CD4-positive, alpha-beta T cell treated with Interleukin-15 for 4 hours (primary cell): Measurements from ENCODE around the gene ANKRD63.

Experiments used
- DNase-seq: peaks from one replicate; pipeline ENCODE4 v3.0.0-alpha.2; 2020; ENCODE audit warnings: low spot score

Gene ANKRD63

GRCh38 chr15:40279437-40280141, 3.3 kb downstream of the ANKRD63 start:
- DNase-seq, result peak; percentile 63

- no peak for DNase-seq
These were observed 4.8 kb downstream of the ANKRD63 start for GRCh38 chr15:40278026-40278425.

- DNase-seq, result no peak
These were observed 5.4 kb downstream of the ANKRD63 start for GRCh38 chr15:40277471-40277870.

- DNase-seq, result no peak
These were observed 5.9 kb downstream of the ANKRD63 start for GRCh38 chr15:40276927-40277326.

GRCh38 chr15:40275954-40276353, 6.9 kb downstream of the ANKRD63 start:
- no peak for DNase-seq

GRCh38 chr15:40275523-40275922, 7.3 kb downstream of the ANKRD63 start:
- no peak for DNase-seq

GRCh38 chr15:40274350-40275274, 8.3 kb downstream of the ANKRD63 start:
- peak; percentile 89 for DNase-seq

GRCh38 chr15:40273428-40273827, 9.4 kb downstream of the ANKRD63 start:
- no peak for DNase-seq

GRCh38 chr15:40272485-40273056, 10.3 kb downstream of the ANKRD63 start:
- DNase-seq, result no peak

- DNase-seq, result no peak
These were observed 11.0 kb downstream of the ANKRD63 start for GRCh38 chr15:40271685-40272484.

GRCh38 chr15:40270246-40270995, 12.4 kb downstream of the ANKRD63 start:
- no peak for DNase-seq

- DNase-seq, result no peak
These were observed 13.3 kb downstream of the ANKRD63 start for GRCh38 chr15:40269604-40270003.

GRCh38 chr15:40267670-40268069, 15.2 kb downstream of the ANKRD63 start:
- DNase-seq, result no peak

- DNase-seq, result no peak
These were observed 16.0 kb downstream of the ANKRD63 start for GRCh38 chr15:40266828-40267304.

- no peak for DNase-seq
These were observed 17.0 kb downstream of the ANKRD63 start for GRCh38 chr15:40265875-40266274.

- no peak for DNase-seq
These were observed 17.5 kb downstream of the ANKRD63 start for GRCh38 chr15:40265355-40265754.

GRCh38 chr15:40264321-40265153, 18.3 kb downstream of the ANKRD63 start:
- DNase-seq, result no peak

GRCh38 chr15:40263024-40263754, 19.7 kb downstream of the ANKRD63 start:
- DNase-seq, result no peak

GRCh38 chr15:40259021-40259420, 23.8 kb downstream of the ANKRD63 start:
- DNase-seq, result no peak

- DNase-seq, result no peak
These were observed 24.3 kb downstream of the ANKRD63 start for GRCh38 chr15:40258544-40258943.
